Measurements from ENCODE around the gene TECTA.
"Not testable (repeated sequence)": the region's sequence is repeated elsewhere in the genome, so short reads cannot be mapped to it uniquely, and the experiment has no call there.

The TECTA gene

DNA sequence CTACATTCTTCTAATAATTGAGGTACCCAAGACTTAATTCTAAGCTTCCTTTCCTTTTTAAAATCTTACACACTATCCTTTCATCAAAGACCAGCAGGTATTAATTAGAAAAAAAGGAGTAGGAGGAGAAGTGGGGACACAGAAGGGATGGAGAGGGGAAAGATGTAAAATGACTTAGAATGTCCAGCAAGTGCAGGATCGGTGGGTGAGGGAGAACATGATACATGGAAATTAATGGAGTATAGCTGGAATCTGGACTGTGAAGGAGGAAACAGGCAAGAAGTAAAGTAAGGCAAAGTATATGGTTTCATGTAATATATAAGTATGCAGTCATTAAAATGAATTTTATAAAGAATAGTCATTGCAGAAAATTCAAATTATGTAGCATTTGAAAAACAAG, 127.8 kb downstream of the TECTA start:
- H3K27ac ChIP-seq = no peak overlapping the region
- DNase-seq (ENCODE audit: low spot score) = no peak
- POLR2A ChIA-PET (ENCODE audit: low non-redundant PET) = no interaction called here
- TF ChIP-seq, protein P1, sequence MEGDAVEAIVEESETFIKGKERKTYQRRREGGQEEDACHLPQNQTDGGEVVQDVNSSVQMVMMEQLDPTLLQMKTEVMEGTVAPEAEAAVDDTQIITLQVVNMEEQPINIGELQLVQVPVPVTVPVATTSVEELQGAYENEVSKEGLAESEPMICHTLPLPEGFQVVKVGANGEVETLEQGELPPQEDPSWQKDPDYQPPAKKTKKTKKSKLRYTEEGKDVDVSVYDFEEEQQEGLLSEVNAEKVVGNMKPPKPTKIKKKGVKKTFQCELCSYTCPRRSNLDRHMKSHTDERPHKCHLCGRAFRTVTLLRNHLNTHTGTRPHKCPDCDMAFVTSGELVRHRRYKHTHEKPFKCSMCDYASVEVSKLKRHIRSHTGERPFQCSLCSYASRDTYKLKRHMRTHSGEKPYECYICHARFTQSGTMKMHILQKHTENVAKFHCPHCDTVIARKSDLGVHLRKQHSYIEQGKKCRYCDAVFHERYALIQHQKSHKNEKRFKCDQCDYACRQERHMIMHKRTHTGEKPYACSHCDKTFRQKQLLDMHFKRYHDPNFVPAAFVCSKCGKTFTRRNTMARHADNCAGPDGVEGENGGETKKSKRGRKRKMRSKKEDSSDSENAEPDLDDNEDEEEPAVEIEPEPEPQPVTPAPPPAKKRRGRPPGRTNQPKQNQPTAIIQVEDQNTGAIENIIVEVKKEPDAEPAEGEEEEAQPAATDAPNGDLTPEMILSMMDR (conservative IDR thresholded peaks at IDR 0.05; ENCODE audit: low read depth) = no peak
- CTCF ChIA-PET = interaction anchor here (0.6 kb wide), 1 partner anchor 74 kb away, joined by 3 read pairs; no protein-coding TSS in a partner anchor

DNA sequence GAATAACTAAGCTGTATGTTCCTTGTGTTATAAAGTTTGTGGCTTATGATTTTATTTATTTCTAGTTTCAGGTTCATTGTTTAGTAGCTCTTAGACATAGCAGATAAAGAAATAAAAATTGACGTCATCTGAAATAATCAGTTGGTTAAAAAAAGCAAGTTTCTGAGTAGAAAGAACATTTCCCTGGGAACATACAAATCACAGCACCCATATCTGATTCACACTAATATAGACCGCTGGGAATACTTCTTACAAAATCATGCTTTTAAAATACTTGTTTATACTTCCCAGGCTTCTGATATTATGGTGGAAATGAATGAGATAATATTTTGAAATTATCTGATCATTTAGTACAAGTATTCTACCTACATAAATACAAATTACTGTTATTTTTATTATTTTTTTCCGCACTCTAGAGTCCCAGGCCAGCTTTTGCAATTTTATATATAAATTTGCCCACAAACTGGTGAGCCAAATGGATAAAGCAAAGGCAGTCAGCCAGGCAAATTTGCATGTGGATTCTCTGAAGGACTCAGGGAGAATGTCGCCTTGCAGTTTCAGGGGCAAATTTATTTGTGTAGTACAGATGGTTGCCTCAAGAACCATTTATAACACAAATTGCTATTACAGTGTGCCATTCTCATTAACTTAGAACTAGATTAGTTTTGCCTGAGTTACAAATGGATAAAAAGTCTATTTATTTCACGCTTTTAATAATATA, 128.6 kb downstream of the TECTA start:
- no peak for DNase-seq (ENCODE audit: low spot score)
- POLR2A ChIA-PET (ENCODE audit: low non-redundant PET) = no interaction called here
- TF ChIP-seq, protein P1 (conservative IDR thresholded peaks at IDR 0.05; ENCODE audit: low read depth) = no peak
- CTCF ChIA-PET = no interaction called here
- H3K27ac ChIP-seq = no peak overlapping the region

DNA sequence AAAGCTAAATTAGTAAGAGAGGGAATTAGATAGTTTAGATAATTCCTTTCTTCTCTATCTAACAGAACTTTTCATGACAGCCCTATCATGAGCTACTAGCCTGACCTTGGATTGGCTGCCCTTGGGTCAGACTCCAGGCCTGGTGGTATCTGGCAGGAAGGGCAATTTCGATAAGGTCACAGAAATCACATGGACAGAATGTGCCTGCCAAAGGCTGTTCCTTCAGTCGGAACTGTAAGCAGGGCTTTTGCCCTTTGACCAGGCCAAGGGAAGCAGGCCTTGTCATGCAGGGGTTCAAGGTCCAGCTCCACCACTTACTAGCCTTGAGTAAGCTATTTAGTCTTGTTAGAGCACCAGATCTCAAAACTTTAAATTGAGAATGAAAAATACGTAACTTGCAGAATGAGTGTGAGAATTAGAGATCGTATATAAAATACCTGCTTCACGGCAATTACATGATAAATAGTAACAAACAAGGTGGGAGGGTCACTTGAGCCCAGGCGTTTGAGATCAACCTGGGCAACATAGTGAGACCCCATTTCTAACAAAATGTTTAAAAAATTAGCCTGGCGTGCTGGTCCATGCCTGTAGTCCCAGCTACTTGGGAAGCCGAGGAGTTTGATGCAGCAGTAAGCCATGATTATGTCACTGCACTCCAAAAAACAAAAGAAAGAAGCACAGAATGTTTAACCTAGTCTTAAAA, 130.7 kb downstream of the TECTA start:
- ChIA-PET CTCF (no interaction called here), POLR2A (ENCODE audit: low non-redundant PET) (no interaction called here)
- H3K27ac ChIP-seq = no peak overlapping the region

DNA sequence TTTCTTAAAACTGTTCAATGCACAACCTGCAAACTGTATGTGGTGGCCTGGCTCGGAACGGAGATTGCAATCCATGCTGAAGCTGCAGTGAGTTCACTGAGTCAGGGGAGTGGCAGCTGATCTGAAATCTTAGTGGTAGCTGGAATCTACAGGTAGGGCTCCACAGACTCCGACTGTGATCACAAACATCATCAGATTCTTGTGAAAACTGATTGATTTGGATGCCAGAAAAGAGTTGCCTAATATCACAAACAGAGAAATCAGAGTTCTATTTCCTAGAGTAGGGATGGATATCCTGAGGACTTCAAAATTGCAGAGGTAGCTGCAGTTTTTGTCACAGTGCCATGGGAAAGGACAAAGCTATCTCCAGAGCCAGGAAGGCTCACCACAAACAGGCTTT, 134.0 kb downstream of the TECTA start:
- TF ChIP-seq, protein P1 (conservative IDR thresholded peaks at IDR 0.05; ENCODE audit: low read depth) = no peak
- ChIA-PET CTCF (interaction anchor here (0.6 to 0.7 kb wide), 2 partner anchors 21 to 1224 kb away, joined by 4 to 5 read pairs; no protein-coding TSS in a partner anchor), POLR2A (ENCODE audit: low non-redundant PET) (no interaction called here)
- DNase-seq (ENCODE audit: low spot score) = no peak
- no peak overlapping the region for H3K27ac ChIP-seq

More for the DNA sequence above, 130.7 kb downstream of the TECTA start:
- no peak for DNase-seq (ENCODE audit: low spot score)
- TF ChIP-seq, protein P1 (conservative IDR thresholded peaks at IDR 0.05; ENCODE audit: low read depth) = no peak

DNA sequence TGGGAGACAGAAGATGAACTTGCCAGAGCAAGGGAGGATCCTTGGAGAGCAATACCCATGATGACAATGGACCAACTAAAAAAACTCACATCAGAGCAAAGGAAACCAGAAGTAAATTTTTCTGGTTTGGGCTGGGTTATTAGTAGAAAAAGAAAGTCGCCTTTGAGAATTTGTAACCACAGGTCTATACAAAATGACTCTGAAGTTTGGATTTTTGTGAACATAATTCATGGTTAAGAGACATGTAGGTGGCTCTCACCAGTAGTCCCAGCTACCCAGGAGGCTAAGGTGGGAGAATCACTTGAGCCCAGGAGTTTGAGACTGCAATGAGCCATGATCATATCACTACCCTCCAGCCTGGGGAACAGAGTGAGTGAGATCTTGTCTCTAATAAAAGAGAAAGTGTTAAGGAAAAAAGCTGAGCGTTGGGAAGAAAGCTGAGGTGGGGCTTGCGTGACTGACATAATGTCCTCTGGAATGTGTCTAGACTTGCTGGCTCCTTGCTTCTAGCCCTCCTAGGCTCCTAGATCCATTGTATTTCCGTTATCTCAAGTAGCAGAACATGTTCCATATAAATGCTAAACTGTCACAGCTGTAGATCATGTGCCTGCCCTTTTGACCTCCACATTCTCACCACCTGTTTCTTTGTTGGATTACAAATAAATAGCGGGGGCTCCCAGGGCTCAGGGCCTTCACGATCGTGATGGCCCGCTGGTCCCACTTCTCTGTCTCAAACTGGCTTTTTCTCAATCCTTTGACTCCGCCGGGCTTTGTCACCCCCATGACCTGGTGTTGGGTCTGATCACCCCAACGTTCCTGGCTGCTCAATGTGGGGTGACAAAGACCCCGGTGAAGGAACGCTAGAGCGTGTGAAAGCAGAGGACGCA, 135.3 kb downstream of the TECTA start:
- no peak overlapping the region for H3K27ac ChIP-seq
- TF ChIP-seq, protein P1 (conservative IDR thresholded peaks at IDR 0.05; ENCODE audit: low read depth) = no peak
- DNase-seq (ENCODE audit: low spot score) = no peak
- CTCF ChIA-PET = no interaction called here
- POLR2A ChIA-PET (ENCODE audit: low non-redundant PET) = no interaction called here

DNA sequence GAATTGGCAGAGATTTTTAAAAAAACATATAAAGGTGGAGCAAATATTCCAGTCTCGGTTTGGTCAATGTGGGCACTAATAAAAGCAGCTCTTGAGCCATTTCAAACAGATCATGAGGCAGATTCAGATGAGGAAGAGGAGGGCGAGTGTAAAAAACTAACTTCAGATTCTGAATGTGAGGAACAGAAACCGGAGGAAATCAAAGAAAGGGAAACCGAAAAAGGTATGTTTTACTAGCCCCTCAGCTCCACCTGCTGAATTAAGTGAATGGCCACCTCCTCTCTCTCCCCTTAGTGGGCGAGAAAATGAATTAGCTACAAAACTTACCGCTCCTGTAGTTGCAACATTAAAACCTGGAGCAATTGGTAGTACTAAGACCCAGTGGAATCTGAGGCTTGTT, 136.2 kb downstream of the TECTA start:
- POLR2A ChIA-PET (ENCODE audit: low non-redundant PET); DNase-seq (ENCODE audit: low spot score); H3K27ac ChIP-seq: not testable (repeated sequence)
- CTCF ChIA-PET = interaction anchor here (0.6 kb wide), 1 partner anchor 9 kb away, joined by 3 read pairs; no protein-coding TSS in a partner anchor

Data from RWPE1 (cell line).